Measurements from ENCODE around the gene TSNAXIP1. TPM values are rescaled to one million over a fixed set of nuclear protein-coding genes. Genes with fewer than 3 reads are reported as not detected.

The TSNAXIP1 gene
- total and polyA plus RNA-seq, 7 experiments from 2014 or later, result 0.24 to 1.1 (median 0.54) TPM; not detected in 2

DNA sequence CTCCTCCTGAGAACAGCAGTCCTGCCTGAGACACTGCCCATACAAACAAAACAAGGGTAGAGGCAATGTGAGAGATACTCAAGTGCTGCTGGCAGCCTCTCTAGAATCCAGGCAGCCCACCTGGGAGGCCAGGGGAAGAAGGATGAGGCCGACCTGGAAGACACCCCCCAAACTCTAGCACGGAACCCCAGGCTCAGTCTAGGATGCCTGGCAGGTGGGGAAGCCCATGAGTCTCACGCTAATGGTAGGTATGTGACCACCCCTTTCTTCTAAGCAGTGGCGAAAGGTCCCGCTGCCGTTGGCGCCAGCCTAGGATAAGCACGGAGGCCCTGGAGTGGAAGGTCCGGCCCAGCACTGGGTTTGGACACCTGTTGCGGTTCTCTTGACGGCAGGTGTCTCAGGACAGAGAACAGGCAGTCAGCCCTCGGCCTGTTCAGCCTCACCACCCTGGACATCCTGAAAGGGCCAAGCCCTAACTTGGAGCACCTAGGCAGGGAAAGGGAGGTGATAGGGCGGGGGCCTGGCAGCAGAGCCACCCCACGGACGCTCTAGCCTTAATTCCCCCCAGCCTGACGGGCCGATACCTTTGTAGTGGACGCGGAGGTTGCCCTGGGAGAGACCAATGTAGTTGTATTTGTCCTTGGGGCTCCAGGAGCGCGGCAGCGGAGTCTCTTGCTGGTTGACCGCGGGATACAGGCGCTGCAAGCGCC lies 816 bp upstream of the TSNAXIP1 start:
- H3K27ac Mint-ChIP-seq, result peak overlapping the region; percentile 65 to 97 (median 86)
- no peaks in the 10 kb centered on the region for H3K27me3 Mint-ChIP-seq
- ChIA-PET POLR2A (interaction anchor here (0.7 to 1.9 kb wide), 20 partner anchors 10 to 322 kb away, joined by 3 to 15 read pairs (median 5); partner anchors contain the start of genes DPEP2, GFOD2, NUTF2 and PSKH1), CTCF (interaction anchor here (1.3 to 1.9 kb wide), 3 partner anchors 9 to 258 kb away, joined by 4 to 13 read pairs (median 6); no protein-coding TSS in a partner anchor)
- peak overlapping the region; percentile 88 for H3K4me3 ChIP-seq (ENCODE audit: low read length)
- H3K27me3 ChIP-seq (ENCODE audit: control insufficient read depth in 2 of 2, insufficient read depth in 2 of 2, low read length in 2 of 2), result no peaks in the 10 kb centered on the region
- ATAC-seq (no peak), DNase-seq (no peak)
- H3K9me3 ChIP-seq (ENCODE audit: control insufficient read depth in 2 of 3, low read length in 3 of 3), result no peaks in the 10 kb centered on the region
- peaks cover 0 to 40% (median 6%) of the 10 kb centered on the region in 5 donors for H3K36me3 Mint-ChIP-seq
- peak overlapping the region; percentile 89 for H3K27ac ChIP-seq (ENCODE audit: low read depth, low read length)
- intact Hi-C loops (cut with micrococcal nuclease), result loop anchor here (1.0 to 10.0 kb wide), 23 partner anchors 10 to 1581 kb away; partner anchors contain the start of genes ACD (in 2 of the 2), ATP6V0D1 (in 2 of the 2), CTCF (in 2 of the 2) and GFOD2 (in 2 of the 2)
- no peaks in the 10 kb centered on the region for H3K9me3 Mint-ChIP-seq
- H3K4me1 ChIP-seq (ENCODE audit: control insufficient read depth in 2 of 2, insufficient read depth in 2 of 2, low read length in 2 of 2), result peaks cover 36 to 50% of the 10 kb centered on the region in 2 donors
- peak overlapping the region; percentile 75 to 97 (median 94) for H3K4me3 Mint-ChIP-seq
- H3K4me1 Mint-ChIP-seq, result peaks cover 20 to 56% (median 49%) of the 10 kb centered on the region in 7 donors
- H3K36me3 ChIP-seq (ENCODE audit: control insufficient read depth in 2 of 3, insufficient read depth in 3 of 3, low read length in 3 of 3), result peaks cover 0 to 6% (median 0%) of the 10 kb centered on the region in 3 experiments

DNA sequence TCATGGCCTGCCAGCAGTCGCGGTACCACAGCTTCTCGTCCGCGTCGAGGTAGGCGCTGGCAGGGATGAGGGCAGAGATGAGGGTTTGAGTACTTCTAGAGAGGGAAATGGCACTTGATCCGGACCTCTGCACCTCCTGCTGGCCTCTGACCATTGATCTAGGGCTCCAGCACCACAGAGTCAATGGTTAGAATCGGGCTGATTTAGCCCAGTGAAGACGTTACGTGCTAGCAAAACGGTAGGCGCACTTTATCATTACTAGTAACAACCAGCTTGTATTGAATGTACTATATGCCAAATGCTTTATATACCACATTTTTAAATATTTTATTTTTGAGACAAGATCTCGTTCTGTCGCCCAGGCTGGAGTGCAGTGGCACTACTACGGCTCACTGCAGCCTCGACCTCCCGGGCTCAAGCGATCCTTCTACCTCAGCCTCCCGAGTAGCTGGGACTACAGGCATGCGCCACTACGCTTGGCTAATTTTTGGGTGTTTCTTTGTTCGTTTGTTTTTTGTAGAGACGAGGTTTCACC lies 526 bp downstream of the TSNAXIP1 start:
- H3K27ac Mint-ChIP-seq, result peak overlapping the region; percentile 74 to 97 (median 95)
- H3K27me3 ChIP-seq (ENCODE audit: control insufficient read depth in 2 of 2, insufficient read depth in 2 of 2, low read length in 2 of 2), result no peaks in the 10 kb centered on the region
- H3K4me1 Mint-ChIP-seq, result peaks cover 7 to 42% (median 36%) of the 10 kb centered on the region in 7 donors
- ChIA-PET CTCF (interaction anchor here (0.9 to 1.9 kb wide), 5 partner anchors 8 to 259 kb away, joined by 3 to 13 read pairs (median 4); no protein-coding TSS in a partner anchor), POLR2A (interaction anchor here (0.5 to 1.9 kb wide), 20 partner anchors 8 to 504 kb away, joined by 3 to 15 read pairs (median 4); partner anchors contain the start of genes DPEP2, GFOD2, NUTF2 and PRMT7)
- H3K9me3 Mint-ChIP-seq, result no peaks in the 10 kb centered on the region
- peak overlapping the region; percentile 75 to 97 (median 94) for H3K4me3 Mint-ChIP-seq
- peak overlapping the region; percentile 88 for H3K4me3 ChIP-seq (ENCODE audit: low read length)
- ATAC-seq (no peak), DNase-seq (no peak)
- H3K27me3 Mint-ChIP-seq, result peaks cover 0 to 6% (median 0%) of the 10 kb centered on the region in 5 donors
- H3K36me3 ChIP-seq (ENCODE audit: control insufficient read depth in 2 of 3, insufficient read depth in 3 of 3, low read length in 3 of 3), result peaks cover 0 to 4% (median 0%) of the 10 kb centered on the region in 3 experiments
- H3K4me1 ChIP-seq (ENCODE audit: control insufficient read depth in 2 of 2, insufficient read depth in 2 of 2, low read length in 2 of 2), result peaks cover 23 to 36% of the 10 kb centered on the region in 2 donors
- no peaks in the 10 kb centered on the region for H3K9me3 ChIP-seq (ENCODE audit: control insufficient read depth in 2 of 3, low read length in 3 of 3)
- H3K27ac ChIP-seq (ENCODE audit: low read depth, low read length), result peak overlapping the region; percentile 89
- H3K36me3 Mint-ChIP-seq, result peaks cover 0 to 26% (median 6%) of the 10 kb centered on the region in 5 donors
- intact Hi-C loops (cut with micrococcal nuclease), result loop anchor here (1.0 to 10.0 kb wide), 8 partner anchors 26 to 1580 kb away; partner anchors contain the start of genes SMPD3 (in 2 of the 2), EDC4 (in 1 of the 2), ESRP2 (in 1 of the 2) and PRMT7 (in 1 of the 2)

DNA sequence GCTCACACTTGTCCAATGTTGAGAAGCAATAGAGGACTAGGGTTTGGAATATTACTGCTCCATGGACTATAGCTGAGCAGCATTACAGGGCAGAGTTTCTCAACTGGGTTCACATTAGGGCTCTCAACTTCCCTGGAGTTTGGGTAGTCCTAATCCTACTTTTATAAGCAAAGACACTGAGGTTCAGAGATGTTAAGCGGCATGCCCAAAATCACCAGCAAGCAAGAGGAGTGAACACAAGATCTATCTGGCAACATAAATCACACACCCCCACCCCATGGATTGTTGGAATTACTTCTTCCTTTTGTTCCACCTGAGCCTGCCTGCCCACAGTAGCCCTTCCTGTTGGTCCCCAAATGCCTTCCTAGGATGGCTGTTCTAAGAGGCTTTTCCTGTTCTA lies 5.2 kb downstream of the TSNAXIP1 start:
- no peaks in the 10 kb centered on the region for H3K9me3 ChIP-seq (ENCODE audit: control insufficient read depth in 2 of 3, low read length in 3 of 3)
- no peaks in the 10 kb centered on the region for H3K36me3 Mint-ChIP-seq
- H3K9me3 Mint-ChIP-seq, result no peaks in the 10 kb centered on the region
- no peaks in the 10 kb centered on the region for H3K36me3 ChIP-seq (ENCODE audit: control insufficient read depth in 2 of 3, insufficient read depth in 3 of 3, low read length in 3 of 3)
- intact Hi-C loops (cut with micrococcal nuclease), result no loop called here
- H3K4me3 ChIP-seq (ENCODE audit: low read length), result no peak overlapping the region
- peaks cover 0 to 6% (median 0%) of the 10 kb centered on the region in 5 donors for H3K27me3 Mint-ChIP-seq
- no peaks in the 10 kb centered on the region for H3K27me3 ChIP-seq (ENCODE audit: control insufficient read depth in 2 of 2, insufficient read depth in 2 of 2, low read length in 2 of 2)
- peaks cover 0 to 16% (median 8%) of the 10 kb centered on the region in 7 donors for H3K4me1 Mint-ChIP-seq
- peak overlapping the region in 1 of 9 donors; percentile 46 for H3K27ac Mint-ChIP-seq
- POLR2A ChIA-PET, result interaction anchor here (0.6 kb wide), 1 partner anchor 96 kb away, joined by 3 read pairs; no protein-coding TSS in a partner anchor
- ATAC-seq (no peak), DNase-seq (no peak)
- peak overlapping the region in 1 of 10 donors; percentile 20 for H3K4me3 Mint-ChIP-seq
- no peak overlapping the region for H3K27ac ChIP-seq (ENCODE audit: low read depth, low read length)
- CTCF ChIA-PET, result interaction anchor here (0.6 kb wide), 1 partner anchor 101 kb away, joined by 5 read pairs; no protein-coding TSS in a partner anchor
- H3K4me1 ChIP-seq (ENCODE audit: control insufficient read depth in 2 of 2, insufficient read depth in 2 of 2, low read length in 2 of 2), result peaks cover 3 to 7% of the 10 kb centered on the region in 2 donors

DNA sequence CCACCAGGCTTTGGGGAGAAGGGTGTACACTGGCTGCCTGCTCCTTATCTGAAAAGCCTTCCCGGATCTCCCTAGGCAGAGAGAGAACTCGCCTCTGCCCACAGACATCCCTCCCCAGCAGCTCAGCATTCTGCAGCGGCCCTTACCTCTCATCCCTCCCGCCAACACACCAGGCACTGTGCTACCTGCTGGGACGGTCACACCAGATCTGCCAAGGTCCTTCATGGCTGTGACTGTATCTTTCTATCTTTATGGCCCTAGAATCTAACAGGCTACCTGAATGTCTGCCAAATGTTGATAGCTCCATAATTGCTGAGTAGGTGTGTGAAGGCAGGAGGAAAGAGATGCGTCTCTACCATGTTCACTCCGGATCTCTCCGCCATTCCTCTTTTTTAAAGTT lies 7.9 kb downstream of the TSNAXIP1 start:
- no peak overlapping the region for H3K27ac Mint-ChIP-seq
- no peaks in the 10 kb centered on the region for H3K36me3 Mint-ChIP-seq
- Histone ChIP-seq H3K27me3 (ENCODE audit: control insufficient read depth in 2 of 2, insufficient read depth in 2 of 2, low read length in 2 of 2) (no peaks in the 10 kb centered on the region), H3K27ac (ENCODE audit: low read depth, low read length) (no peak overlapping the region), H3K4me1 (ENCODE audit: control insufficient read depth in 2 of 2, insufficient read depth in 2 of 2, low read length in 2 of 2) (no peaks in the 10 kb centered on the region), H3K36me3 (ENCODE audit: control insufficient read depth in 2 of 3, insufficient read depth in 3 of 3, low read length in 3 of 3) (no peaks in the 10 kb centered on the region), H3K4me3 (ENCODE audit: low read length) (no peak overlapping the region), H3K9me3 (ENCODE audit: control insufficient read depth in 2 of 3, low read length in 3 of 3) (no peaks in the 10 kb centered on the region)
- peaks cover 0 to 6% (median 0%) of the 10 kb centered on the region in 5 donors for H3K27me3 Mint-ChIP-seq
- H3K4me3 Mint-ChIP-seq, result no peak overlapping the region
- no peaks in the 10 kb centered on the region for H3K9me3 Mint-ChIP-seq
- ChIA-PET POLR2A (interaction anchor here (1.6 kb wide), 1 partner anchor 8 kb away, joined by 5 read pairs; the partner anchor contains the start of genes RANBP10 and TSNAXIP1), CTCF (interaction anchor here (1.0 to 4.0 kb wide), 6 partner anchors 13 to 114 kb away, joined by 3 to 29 read pairs (median 4); partner anchors contain the start of gene EDC4)
- ATAC-seq (no peak), DNase-seq (no peak)
- intact Hi-C loops (cut with micrococcal nuclease), result no loop called here
- peaks cover 0 to 8% (median 6%) of the 10 kb centered on the region in 7 donors for H3K4me1 Mint-ChIP-seq

DNA sequence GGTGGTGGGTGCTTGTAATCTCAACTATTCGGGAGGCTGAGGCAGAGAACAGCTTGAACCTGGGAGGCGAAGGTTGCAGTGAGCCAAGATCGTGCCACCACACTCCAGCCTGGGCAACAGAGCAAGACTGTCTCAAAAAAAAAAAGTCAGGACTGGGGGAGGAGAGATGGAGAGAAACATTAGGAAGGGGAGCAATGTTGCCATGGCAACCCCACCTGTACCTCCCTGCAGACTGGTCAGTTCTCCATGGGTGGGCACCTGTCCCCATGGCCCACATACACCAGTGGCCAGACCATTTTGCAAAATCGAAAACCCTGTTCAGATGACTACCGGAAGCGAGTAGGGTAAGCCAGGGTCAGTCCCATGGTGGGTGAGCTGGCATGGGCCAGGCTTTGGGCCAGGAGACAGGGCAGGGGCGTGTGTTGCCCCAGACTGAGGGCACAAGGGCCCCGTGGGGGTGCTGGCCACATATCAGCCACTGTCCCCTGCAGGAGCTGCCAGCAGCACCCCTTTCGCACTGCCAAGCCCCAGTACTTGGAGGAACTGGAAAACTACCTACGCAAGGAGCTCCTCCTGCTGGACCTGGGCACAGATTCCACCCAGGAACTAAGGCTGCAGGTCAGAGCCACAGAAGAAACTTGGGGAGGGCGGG lies 14.0 kb downstream of the TSNAXIP1 start:
- Mint-ChIP-seq H3K9me3 (no peaks in the 10 kb centered on the region), H3K27me3 (no peaks in the 10 kb centered on the region), H3K4me1 (peaks cover 0 to 8% (median 6%) of the 10 kb centered on the region in 7 donors)

DNA sequence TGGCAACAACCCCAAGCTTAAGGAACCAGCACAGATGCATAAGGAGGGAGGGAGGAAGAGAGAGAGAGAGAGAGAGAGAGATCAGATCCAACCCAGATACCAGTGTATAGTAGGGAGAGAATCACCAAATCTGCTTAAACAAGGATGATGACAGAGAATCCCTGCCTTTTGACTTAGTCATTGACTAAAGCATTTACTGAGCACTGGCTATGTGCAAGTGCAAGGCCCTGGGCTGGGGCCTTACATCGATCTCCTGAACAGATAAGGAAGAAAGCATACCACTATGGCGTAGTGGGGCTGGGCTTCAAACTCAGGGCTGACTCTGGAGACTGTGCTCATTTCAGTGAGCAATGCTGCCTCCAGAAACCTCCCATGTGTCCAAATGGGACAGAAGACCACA lies 15.8 kb downstream of the TSNAXIP1 start:
- DNase-seq (no peak), ATAC-seq (no peak)
- Mint-ChIP-seq H3K4me3 (no peak overlapping the region), H3K4me1 (no peaks in the 10 kb centered on the region), H3K36me3 (peaks cover 0 to 1% (median 0%) of the 10 kb centered on the region in 5 donors), H3K9me3 (no peaks in the 10 kb centered on the region), H3K27me3 (no peaks in the 10 kb centered on the region), H3K27ac (peak overlapping the region in 1 of 9 donors; percentile 14)
- ChIA-PET POLR2A (no interaction called here), CTCF (no interaction called here)
- intact Hi-C loops (cut with micrococcal nuclease), result no loop called here
- no peaks in the 10 kb centered on the region for H3K4me1 ChIP-seq (ENCODE audit: control insufficient read depth in 2 of 2, insufficient read depth in 2 of 2, low read length in 2 of 2)
- H3K36me3 ChIP-seq (ENCODE audit: control insufficient read depth in 2 of 3, insufficient read depth in 3 of 3, low read length in 3 of 3), result peaks cover 0 to 4% (median 0%) of the 10 kb centered on the region in 3 experiments
- no peaks in the 10 kb centered on the region for H3K27me3 ChIP-seq (ENCODE audit: control insufficient read depth in 2 of 2, insufficient read depth in 2 of 2, low read length in 2 of 2)
- H3K4me3 ChIP-seq (ENCODE audit: low read length), result no peak overlapping the region
- H3K9me3 ChIP-seq (ENCODE audit: control insufficient read depth in 2 of 3, low read length in 3 of 3), result no peaks in the 10 kb centered on the region
- no peak overlapping the region for H3K27ac ChIP-seq (ENCODE audit: low read depth, low read length)

More for the DNA sequence above, 14.0 kb downstream of the TSNAXIP1 start:
- no peak overlapping the region for H3K27ac ChIP-seq (ENCODE audit: low read depth, low read length)
- Mint-ChIP-seq H3K36me3 (no peaks in the 10 kb centered on the region), H3K4me3 (no peak overlapping the region), H3K27ac (no peak overlapping the region)
- ATAC-seq (no peak), DNase-seq (no peak)
- no peaks in the 10 kb centered on the region for H3K27me3 ChIP-seq (ENCODE audit: control insufficient read depth in 2 of 2, insufficient read depth in 2 of 2, low read length in 2 of 2)
- H3K4me1 ChIP-seq (ENCODE audit: control insufficient read depth in 2 of 2, insufficient read depth in 2 of 2, low read length in 2 of 2), result no peaks in the 10 kb centered on the region
- intact Hi-C loops (cut with micrococcal nuclease), result no loop called here
- no peaks in the 10 kb centered on the region for H3K36me3 ChIP-seq (ENCODE audit: control insufficient read depth in 2 of 3, insufficient read depth in 3 of 3, low read length in 3 of 3)
- no peak overlapping the region for H3K4me3 ChIP-seq (ENCODE audit: low read length)
- POLR2A ChIA-PET, result interaction anchor here (0.6 kb wide), 1 partner anchor 523 kb away, joined by 3 read pairs; no protein-coding TSS in a partner anchor
- CTCF ChIA-PET, result no interaction called here
- no peaks in the 10 kb centered on the region for H3K9me3 ChIP-seq (ENCODE audit: control insufficient read depth in 2 of 3, low read length in 3 of 3)
